Measurements from ENCODE around the gene BMAL1. TPM values are rescaled to one million over a fixed set of nuclear protein-coding genes. Genes with fewer than 3 reads are reported as not detected.

BMAL1 gene
- polyA plus RNA-seq, 3 donors = 10.2 to 43.4 (median 11.5) TPM

GRCh38 chr11:13238879-13239514 is 38.6 kb upstream of the BMAL1 start:
- Histone ChIP-seq H4K20me1 (ENCODE audit: insufficient read depth, low read length) (no peaks in the 10 kb centered on the region), H3K4me3 (replicated peaks in 1 of 3; ENCODE audit: low read depth in 2 of 3, low read length in 3 of 3) (no peak overlapping the region), H3K27ac (ENCODE audit: low read depth in 1 of 2, low read length in 2 of 2) (no peak overlapping the region), H3K4me2 (replicated peaks; ENCODE audit: extremely low read depth, low read length, poor library complexity, severe bottlenecking) (no peak overlapping the region), H2AFZ (ENCODE audit: insufficient read depth, low read depth, low read length, poor library complexity, severe bottlenecking) (no peak overlapping the region), H3K4me1 (ENCODE audit: control insufficient read depth in 1 of 2, insufficient read depth in 2 of 2, low read length in 2 of 2) (no peaks in the 10 kb centered on the region), H3K9me3 (replicated peaks in 1 of 2; ENCODE audit: control insufficient read depth in 1 of 2, insufficient read depth in 1 of 2, low read length in 2 of 2) (no peaks in the 10 kb centered on the region), H3K9ac (ENCODE audit: insufficient read depth, low read length, poor library complexity, severe bottlenecking) (no peak overlapping the region), H3K36me3 (replicated peaks in 1 of 2; ENCODE audit: control insufficient read depth in 1 of 2, insufficient read depth in 2 of 2, low read length in 2 of 2) (no peaks in the 10 kb centered on the region), H3K79me2 (ENCODE audit: insufficient read depth, low read length) (no peaks in the 10 kb centered on the region), H3K27me3 (ENCODE audit: control insufficient read depth in 2 of 2, insufficient read depth in 2 of 2, low read length in 2 of 2) (peaks cover 0 to 4% of the 10 kb centered on the region in 2 donors)
- intact Hi-C loops (cut with micrococcal nuclease) = no loop called here
- peak; percentile 44 to 64 (median 62) for DNase-seq
- Mint-ChIP-seq H3K4me1 (peaks cover 2% of the 10 kb centered on the region), H3K27ac (no peak overlapping the region), H3K9me3 (peaks cover 0 to 2% (median 0%) of the 10 kb centered on the region in 7 donors), H3K27me3 (ENCODE audit: low read depth in 3 of 3) (peaks cover 2 to 7% (median 3%) of the 10 kb centered on the region in 3 donors), H3K36me3 (no peaks in the 10 kb centered on the region), H3K4me3 (no peak overlapping the region)
- 50% methylated on average over 2 of the region's 4 CpGs for WGBS (ENCODE audit: insufficient coverage)
- peak; percentile 94 for TF ChIP-seq CTCF (IDR thresholded peaks at IDR 0.05)

DNA sequence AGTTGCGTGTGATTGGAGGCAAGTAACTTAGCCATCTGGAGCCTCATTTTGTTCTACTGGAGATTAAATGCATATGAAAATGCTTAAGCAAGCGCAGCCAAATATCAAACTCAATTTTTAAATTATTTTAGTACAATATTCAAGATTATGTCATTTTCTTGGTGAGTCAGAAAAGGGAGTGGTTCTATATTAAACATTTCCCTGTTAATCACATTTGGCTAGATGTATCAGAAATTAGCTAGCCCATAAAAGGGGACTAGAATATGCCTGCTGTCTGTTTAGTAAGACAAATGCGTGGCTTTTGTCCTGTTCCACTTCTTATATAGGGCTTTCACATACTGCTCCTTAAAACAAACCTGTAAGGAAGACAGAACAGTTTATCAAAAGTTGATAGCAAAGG is 35.0 kb upstream of the BMAL1 start:
- no CpG with 5 or more reads among the region's 3 CpGs for WGBS (ENCODE audit: insufficient coverage)
- no peak overlapping the region for H3K4me2 ChIP-seq (replicated peaks; ENCODE audit: extremely low read depth, low read length, poor library complexity, severe bottlenecking)
- intact Hi-C loops (cut with micrococcal nuclease) = no loop called here
- H3K27ac ChIP-seq (ENCODE audit: low read depth in 1 of 2, low read length in 2 of 2) = no peak overlapping the region
- Mint-ChIP-seq H3K27me3 (ENCODE audit: low read depth in 3 of 3) (peaks cover 6 to 17% (median 16%) of the 10 kb centered on the region in 3 donors), H3K4me1 (peaks cover 2% of the 10 kb centered on the region), H3K36me3 (no peaks in the 10 kb centered on the region), H3K9me3 (no peaks in the 10 kb centered on the region), H3K27ac (no peak overlapping the region), H3K4me3 (no peak overlapping the region)
- DNase-seq = no peak
- H3K79me2 ChIP-seq (ENCODE audit: insufficient read depth, low read length) = no peaks in the 10 kb centered on the region
- no peaks in the 10 kb centered on the region for H3K9me3 ChIP-seq (replicated peaks in 1 of 2; ENCODE audit: control insufficient read depth in 1 of 2, insufficient read depth in 1 of 2, low read length in 2 of 2)
- no peaks in the 10 kb centered on the region for H4K20me1 ChIP-seq (ENCODE audit: insufficient read depth, low read length)
- H3K4me3 ChIP-seq (replicated peaks in 1 of 3; ENCODE audit: low read depth in 2 of 3, low read length in 3 of 3) = no peak overlapping the region
- TF ChIP-seq CTCF (IDR thresholded peaks at IDR 0.05) = no peak
- H3K27me3 ChIP-seq (ENCODE audit: control insufficient read depth in 2 of 2, insufficient read depth in 2 of 2, low read length in 2 of 2) = peaks cover 3 to 4% of the 10 kb centered on the region in 2 donors
- H3K9ac ChIP-seq (ENCODE audit: insufficient read depth, low read length, poor library complexity, severe bottlenecking) = no peak overlapping the region
- H3K36me3 ChIP-seq (replicated peaks in 1 of 2; ENCODE audit: control insufficient read depth in 1 of 2, insufficient read depth in 2 of 2, low read length in 2 of 2) = no peaks in the 10 kb centered on the region
- H3K4me1 ChIP-seq (ENCODE audit: control insufficient read depth in 1 of 2, insufficient read depth in 2 of 2, low read length in 2 of 2) = no peaks in the 10 kb centered on the region
- no peak overlapping the region for H2AFZ ChIP-seq (ENCODE audit: insufficient read depth, low read depth, low read length, poor library complexity, severe bottlenecking)

All from CD14-positive monocyte (primary cell).